ENCODE results near the gene MS4A18.

Gene MS4A18

DNA sequence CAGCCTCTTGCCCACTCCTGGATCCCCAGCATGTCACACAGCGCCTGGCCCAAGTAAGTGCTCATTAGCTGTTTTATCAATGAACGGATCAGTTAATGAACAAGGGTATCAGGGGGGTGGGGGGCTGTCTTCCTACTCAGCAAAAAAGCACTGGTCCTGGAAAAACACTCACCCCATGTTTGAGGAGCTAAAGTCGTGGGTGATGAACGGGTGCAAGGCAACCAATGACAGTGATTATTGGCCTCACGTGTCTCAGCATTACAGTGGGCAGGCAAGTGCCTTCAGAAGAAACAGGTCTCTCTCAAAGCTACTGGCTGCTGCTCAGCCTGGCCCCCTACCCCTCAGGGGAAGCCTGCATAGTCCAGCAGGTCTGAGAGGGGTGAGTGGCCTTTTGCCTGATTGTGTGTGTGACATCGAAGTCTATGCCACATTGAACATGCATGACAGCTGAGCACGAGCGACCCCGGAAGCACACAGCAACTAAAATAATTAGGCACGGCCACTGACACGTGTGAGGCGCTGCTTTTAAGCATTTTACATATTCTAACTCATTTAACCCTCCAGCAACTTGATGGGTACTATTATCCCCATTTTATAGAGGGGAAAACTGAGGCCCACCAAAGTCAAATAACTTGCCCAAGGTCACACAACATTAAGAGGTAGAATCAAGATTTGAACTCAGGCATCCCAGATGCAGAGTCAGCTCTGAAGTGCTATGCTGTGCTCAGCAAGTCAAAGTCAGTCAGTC lies 58.0 kb downstream of the MS4A18 start:
- Mint-ChIP-seq H3K27ac (no peak overlapping the region), H3K4me1 (ENCODE audit: low read depth) (no peaks in the 10 kb centered on the region), H3K27me3 (no peaks in the 10 kb centered on the region), H3K9me3 (no peaks in the 10 kb centered on the region), H3K4me3 (no peak overlapping the region), H3K36me3 (ENCODE audit: low read depth) (no peaks in the 10 kb centered on the region)

DNA sequence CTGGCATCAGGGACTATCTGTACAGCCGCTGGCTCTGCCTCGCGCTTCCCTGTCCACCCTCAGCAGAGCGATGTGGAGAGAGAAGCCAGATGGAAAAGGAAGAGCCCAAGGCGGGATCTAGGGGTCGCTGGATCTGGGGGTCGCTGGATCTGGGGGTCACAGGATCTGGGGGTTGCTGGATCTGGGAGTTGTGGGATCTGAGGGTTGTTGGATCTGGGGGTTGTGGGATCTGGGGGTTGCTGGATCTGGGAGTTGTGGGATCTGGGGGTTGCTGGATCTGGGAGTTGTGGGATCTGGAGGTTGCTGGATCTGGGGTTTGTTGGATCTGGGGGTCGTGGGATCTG lies 58.6 kb downstream of the MS4A18 start:
- H3K27me3 Mint-ChIP-seq: no peaks in the 10 kb centered on the region
- H3K4me3 Mint-ChIP-seq: no peak overlapping the region
- no peak overlapping the region for H3K27ac Mint-ChIP-seq
- H3K9me3 Mint-ChIP-seq: no peaks in the 10 kb centered on the region
- no peaks in the 10 kb centered on the region for H3K36me3 Mint-ChIP-seq (ENCODE audit: low read depth)
- H3K4me1 Mint-ChIP-seq (ENCODE audit: low read depth): no peaks in the 10 kb centered on the region

DNA sequence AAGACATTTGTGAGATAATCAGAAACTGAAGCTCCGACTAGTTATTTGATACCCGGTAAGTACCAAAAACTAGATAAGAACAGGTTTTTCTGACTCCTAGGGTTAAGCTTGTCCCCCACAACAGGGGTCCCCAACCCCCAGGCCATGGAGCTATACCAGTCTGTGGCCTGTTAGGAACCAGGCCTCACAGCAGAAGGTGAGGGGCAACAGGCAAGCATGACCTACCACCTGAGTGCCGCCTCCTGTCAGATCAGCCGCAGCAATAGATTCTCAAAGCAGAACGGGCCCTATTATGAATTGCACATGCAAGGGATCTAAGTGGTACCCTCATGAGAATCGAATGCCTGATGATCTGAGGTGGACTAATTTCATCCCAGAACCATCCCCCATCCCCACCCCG lies 59.4 kb downstream of the MS4A18 start:
- H3K27ac Mint-ChIP-seq: no peak overlapping the region
- no peaks in the 10 kb centered on the region for H3K36me3 Mint-ChIP-seq (ENCODE audit: low read depth)
- no peaks in the 10 kb centered on the region for H3K4me1 Mint-ChIP-seq (ENCODE audit: low read depth)

DNA sequence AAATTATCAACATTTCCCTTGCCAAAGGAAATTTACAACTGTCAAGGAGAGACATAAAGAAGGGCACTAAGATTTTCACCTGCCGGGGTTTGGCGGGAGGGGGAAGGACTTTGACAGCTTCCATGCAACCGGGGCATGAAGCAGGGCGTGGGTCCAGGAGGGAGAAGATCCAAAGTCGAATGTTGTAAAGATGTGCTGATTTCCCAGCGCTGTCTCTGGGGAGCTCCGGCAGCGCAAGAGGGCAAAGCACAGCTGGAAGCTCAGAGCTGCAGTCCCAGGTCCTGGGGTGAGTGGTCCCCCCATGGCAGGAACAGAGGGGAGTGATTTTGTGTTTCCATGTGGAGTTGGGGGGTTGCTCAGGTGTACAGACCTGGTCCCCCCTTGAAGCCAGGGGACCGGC lies 60.6 kb downstream of the MS4A18 start, which contains the start of gene MS4A10:
TSS of gene MS4A10 (plus strand) at position 198 of the 400 bp plus-strand sequence. CDS start 5,003 bp downstream, outside the sequence.
- no peaks in the 10 kb centered on the region for H3K4me1 Mint-ChIP-seq (ENCODE audit: low read depth)
- no peaks in the 10 kb centered on the region for H3K27me3 Mint-ChIP-seq
- H3K4me3 Mint-ChIP-seq: no peak within 1 kb of the TSS
- no peaks in the 10 kb centered on the region for H3K9me3 Mint-ChIP-seq
- H3K27ac Mint-ChIP-seq: no peak within 1 kb of the TSS
- no peaks in the 10 kb centered on the region for H3K36me3 Mint-ChIP-seq (ENCODE audit: low read depth)

More for the DNA sequence above, 59.4 kb downstream of the MS4A18 start:
- no peaks in the 10 kb centered on the region for H3K9me3 Mint-ChIP-seq
- no peaks in the 10 kb centered on the region for H3K27me3 Mint-ChIP-seq
- H3K4me3 Mint-ChIP-seq: no peak overlapping the region

DNA sequence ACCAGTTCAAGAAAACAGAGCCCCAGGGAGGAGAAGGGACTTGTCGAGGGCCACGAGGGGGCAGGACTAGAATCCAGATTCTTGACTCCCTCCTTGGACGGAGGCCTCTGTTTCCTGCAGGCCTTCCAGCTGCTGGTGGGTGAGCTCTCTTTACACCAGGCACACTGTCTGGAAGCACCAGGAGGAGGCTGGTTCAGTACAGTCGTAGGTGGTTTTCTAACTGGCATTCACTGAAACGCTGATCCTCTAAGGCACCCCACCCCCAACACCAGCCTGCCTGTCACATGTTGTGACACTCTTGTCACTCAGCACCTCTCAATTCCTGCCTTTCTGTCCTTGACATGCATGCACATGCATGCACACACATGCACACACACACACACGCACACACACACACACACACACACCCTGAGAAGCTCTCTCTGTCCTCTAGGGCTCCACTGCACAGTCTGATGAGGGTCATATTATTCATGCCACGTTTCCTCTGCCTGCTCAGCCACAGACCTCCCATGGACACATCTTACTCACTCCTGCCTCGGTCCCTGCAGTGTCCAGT lies 61.4 kb downstream of the MS4A18 start:
- Mint-ChIP-seq H3K9me3 (no peaks in the 10 kb centered on the region), H3K36me3 (ENCODE audit: low read depth) (no peaks in the 10 kb centered on the region), H3K4me3 (no peak overlapping the region), H3K27ac (no peak overlapping the region), H3K4me1 (ENCODE audit: low read depth) (no peaks in the 10 kb centered on the region), H3K27me3 (no peaks in the 10 kb centered on the region)

DNA sequence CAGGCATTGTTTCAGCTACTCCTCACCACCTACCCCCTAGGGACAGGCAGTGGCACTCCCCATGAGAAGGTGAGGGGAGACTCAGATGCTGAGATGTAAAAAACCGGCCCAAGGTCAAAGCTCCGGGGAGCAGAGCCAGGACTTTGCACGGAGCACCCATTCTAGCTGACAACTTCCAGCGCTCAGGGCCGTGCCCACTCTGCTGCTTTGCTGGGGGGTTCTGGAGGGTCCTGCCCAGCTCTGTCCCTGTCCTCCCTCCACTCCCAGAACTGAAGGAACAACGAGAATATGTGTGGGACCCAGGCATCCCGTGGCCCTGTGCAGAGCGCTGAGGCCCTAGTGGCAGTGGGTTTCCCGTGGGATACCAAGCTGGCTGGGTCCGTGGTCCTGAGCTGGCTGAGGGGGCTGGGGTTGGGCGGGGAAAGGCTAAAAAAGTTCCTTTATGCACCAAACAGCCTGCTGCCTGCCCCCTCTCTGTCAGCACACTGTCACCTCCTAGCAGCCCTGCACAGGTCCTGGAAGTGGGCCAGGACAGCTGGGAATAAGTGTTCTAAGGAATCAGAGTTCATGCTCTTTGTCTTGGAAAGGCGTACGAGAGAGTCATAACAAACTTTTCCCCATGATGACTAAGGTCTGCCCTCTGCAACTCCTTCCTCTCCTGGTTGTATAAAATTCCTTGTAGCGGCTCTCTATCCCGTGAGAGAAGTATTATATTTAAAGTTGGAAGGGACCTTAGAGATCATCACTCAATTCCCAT lies 62.5 kb downstream of the MS4A18 start:
- Mint-ChIP-seq H3K27ac (no peak overlapping the region), H3K4me3 (no peak overlapping the region)

DNA sequence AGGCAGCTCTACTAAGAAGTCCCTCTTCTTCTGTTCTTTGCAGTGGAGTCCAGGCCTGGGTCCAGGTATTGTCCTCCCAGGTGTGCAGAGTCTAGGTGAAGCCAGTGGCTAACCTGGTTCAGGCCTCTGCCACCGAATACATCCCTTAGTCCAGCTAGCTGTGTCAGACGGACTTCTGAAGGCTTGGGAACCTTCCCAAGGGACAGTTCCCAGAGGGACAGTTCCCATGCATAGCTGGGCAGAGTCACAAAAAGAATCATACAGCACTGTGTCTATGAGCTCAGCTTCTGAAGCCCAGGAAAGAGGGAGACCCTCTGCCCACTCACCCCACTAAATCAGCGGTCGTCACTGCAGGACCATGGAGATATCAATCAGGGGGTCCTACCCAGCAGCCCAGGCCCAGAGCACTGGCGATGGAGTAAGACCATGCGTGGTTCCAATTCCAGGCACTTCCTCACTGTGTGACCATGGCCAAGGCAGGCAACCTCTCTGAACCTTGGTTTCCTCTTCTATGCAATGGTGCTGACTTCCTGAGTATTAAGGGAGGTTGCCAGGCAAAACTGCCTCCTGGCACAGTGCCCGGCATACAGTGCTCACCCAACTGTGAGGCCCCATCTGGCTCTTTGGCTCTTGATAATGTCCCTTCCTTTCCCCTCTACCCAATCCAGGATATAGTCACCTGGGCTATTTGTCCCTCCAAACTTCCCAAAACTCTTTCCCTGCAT lies 64.0 kb downstream of the MS4A18 start:
- no peaks in the 10 kb centered on the region for H3K36me3 Mint-ChIP-seq (ENCODE audit: low read depth)
- no peaks in the 10 kb centered on the region for H3K9me3 Mint-ChIP-seq
- no peak overlapping the region for H3K27ac Mint-ChIP-seq
- H3K4me1 Mint-ChIP-seq (ENCODE audit: low read depth): no peaks in the 10 kb centered on the region
- H3K27me3 Mint-ChIP-seq: no peaks in the 10 kb centered on the region
- H3K4me3 Mint-ChIP-seq: no peak overlapping the region

More for the DNA sequence above, 62.5 kb downstream of the MS4A18 start:
- no peaks in the 10 kb centered on the region for H3K27me3 Mint-ChIP-seq
- no peaks in the 10 kb centered on the region for H3K4me1 Mint-ChIP-seq (ENCODE audit: low read depth)
- H3K36me3 Mint-ChIP-seq (ENCODE audit: low read depth): no peaks in the 10 kb centered on the region
- H3K9me3 Mint-ChIP-seq: no peaks in the 10 kb centered on the region

DNA sequence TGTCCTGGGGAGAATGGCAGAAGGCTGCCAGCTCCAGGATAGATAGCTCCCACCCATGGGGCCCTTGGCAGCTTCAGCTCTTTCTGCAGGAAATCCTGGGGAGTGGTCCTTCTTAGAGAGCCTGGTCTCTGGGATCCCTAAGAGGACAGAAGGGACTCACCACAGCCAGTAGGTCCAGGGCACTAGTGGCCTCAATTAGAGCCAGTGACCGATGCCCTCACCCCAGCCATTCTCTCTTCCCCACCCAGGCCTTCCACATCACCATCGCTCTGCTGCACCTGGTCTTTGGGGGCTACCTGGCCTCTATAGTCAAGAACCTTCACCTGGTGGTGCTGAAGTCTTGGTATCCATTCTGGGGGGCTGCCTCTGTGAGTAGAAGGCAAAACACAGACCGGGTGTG lies 66.2 kb downstream of the MS4A18 start:
- Mint-ChIP-seq H3K36me3 (ENCODE audit: low read depth) (no peaks in the 10 kb centered on the region), H3K4me1 (ENCODE audit: low read depth) (no peaks in the 10 kb centered on the region), H3K4me3 (no peak overlapping the region), H3K27me3 (no peaks in the 10 kb centered on the region), H3K27ac (no peak overlapping the region), H3K9me3 (no peaks in the 10 kb centered on the region)

DNA sequence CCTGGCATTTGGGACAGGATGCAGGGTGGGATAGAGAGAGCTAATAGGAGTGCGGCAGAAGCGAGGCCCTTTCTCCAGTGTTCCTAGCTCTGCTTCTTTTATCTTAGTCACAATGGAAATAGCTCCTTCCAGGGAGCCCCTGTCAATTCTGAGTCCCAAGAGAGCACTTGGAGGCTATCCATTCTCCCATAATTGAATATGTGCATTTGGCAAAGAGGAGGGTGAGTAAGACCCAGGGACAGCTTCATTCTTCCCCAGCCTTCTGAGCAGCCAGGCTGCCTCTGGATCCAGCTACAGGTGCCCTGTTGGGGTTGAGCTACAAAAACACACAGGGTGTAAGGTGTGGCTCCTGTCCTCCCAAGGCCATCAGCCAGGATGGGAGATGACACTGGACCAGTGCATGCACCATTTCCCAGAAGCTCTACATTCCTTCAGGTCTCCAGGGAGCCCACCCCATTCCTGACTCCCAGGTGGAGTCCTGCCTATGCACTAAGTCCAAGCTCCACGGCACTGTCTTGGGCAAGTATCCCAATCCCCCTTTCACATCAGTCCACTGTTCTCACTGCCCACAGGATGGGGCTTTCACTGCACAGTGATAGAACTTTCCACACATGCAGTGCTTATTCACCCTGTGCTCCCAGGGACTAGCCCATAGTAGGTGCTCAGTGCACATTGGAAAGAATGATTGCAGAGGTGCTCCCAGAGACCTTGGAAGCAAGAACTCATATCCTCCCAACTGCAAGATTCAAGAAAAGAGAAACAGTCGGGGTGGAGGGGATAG lies 66.8 kb downstream of the MS4A18 start:
- H3K4me1 Mint-ChIP-seq (ENCODE audit: low read depth): no peaks in the 10 kb centered on the region
- H3K9me3 Mint-ChIP-seq: no peaks in the 10 kb centered on the region
- H3K36me3 Mint-ChIP-seq (ENCODE audit: low read depth): no peaks in the 10 kb centered on the region
- H3K4me3 Mint-ChIP-seq: no peak overlapping the region
- no peak overlapping the region for H3K27ac Mint-ChIP-seq
- no peaks in the 10 kb centered on the region for H3K27me3 Mint-ChIP-seq

DNA sequence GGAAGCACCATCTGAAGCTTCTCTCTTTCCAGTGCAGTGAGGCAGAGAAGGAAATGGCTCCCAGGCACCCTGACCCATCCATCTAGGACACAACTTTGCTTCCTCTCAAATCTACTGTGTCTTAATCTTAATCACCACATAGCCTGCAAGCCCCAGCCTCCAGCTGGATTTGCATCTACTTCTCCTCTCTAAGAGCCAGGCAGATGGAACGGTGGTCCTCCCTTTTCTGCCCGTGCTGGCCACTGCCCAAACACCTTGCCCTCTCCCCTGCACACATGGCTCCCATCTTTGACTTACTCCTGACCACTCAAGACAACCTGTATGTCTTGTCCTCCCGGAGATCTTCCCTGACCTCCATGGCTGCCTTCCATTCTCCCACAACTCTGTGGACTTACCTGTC lies 68.0 kb downstream of the MS4A18 start:
- H3K27ac Mint-ChIP-seq: no peak overlapping the region
- no peak overlapping the region for H3K4me3 Mint-ChIP-seq
- no peaks in the 10 kb centered on the region for H3K36me3 Mint-ChIP-seq (ENCODE audit: low read depth)
- H3K9me3 Mint-ChIP-seq: no peaks in the 10 kb centered on the region
- H3K4me1 Mint-ChIP-seq (ENCODE audit: low read depth): no peaks in the 10 kb centered on the region
- no peaks in the 10 kb centered on the region for H3K27me3 Mint-ChIP-seq
